OCI-LY3 (cell line): Measurements from ENCODE around the gene MAPK12.

Experiments
- EZH2phosphoT487 ChIP-seq: fragments of 200-600 bp; shearing (Covaris generic); IDR thresholded peaks from 2 replicates; pipeline ENCODE4 v1.6.1; 2018; ENCODE audit warnings: antibody characterized with exemption, mixed run types, low read depth
- TF ChIP-seq, protein P1 (sequence below): fragments of 200-600, 300-600 bp; sonication (generic); IDR thresholded peaks from 2 replicates; pipeline ENCODE4 v1.5.1; 2014; ENCODE audit warnings: antibody characterized with exemption, low read length, low read depth

DNA sequence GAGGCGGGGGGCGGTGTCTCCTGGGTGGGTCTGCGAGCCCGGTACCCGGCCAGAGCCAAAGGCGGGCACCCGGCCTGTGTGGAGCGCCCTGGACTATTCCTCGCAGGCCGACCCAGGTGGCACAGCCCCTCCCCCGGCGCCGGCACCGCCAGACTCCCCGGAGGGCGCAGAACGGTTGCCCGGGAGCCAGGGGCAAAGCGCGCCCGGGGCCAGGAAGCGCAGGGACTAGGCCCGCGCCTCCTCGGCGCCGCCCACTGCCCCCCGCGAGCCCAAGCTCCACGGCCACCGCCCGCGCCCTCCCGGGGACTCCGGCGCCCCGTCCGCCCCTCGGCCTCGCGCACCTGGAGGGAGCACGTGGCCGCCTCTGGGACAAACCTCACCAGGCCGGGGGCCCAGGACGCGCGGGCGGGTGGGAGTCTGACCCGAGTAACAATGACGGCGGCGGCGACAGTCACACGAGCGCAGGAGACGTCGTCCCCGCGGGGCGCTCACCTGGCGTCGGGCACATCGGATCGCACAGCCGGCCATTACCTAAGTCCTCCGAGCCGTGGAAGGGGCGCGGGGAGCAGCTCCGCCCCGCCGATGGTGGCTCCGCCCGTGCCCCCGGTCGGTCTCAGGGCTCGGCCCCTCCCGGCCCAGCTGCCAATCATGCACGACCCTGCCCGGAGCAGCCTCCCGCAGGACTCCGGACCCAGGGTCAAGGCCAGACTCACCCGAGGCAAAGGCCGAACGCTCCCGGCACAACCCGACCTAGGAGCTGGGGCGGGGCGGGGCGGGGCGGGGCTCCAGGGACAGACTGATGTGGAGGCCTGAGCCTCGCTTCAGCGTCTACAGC, 38.5 kb upstream of the MAPK12 start:
- TF ChIP-seq, protein P1, sequence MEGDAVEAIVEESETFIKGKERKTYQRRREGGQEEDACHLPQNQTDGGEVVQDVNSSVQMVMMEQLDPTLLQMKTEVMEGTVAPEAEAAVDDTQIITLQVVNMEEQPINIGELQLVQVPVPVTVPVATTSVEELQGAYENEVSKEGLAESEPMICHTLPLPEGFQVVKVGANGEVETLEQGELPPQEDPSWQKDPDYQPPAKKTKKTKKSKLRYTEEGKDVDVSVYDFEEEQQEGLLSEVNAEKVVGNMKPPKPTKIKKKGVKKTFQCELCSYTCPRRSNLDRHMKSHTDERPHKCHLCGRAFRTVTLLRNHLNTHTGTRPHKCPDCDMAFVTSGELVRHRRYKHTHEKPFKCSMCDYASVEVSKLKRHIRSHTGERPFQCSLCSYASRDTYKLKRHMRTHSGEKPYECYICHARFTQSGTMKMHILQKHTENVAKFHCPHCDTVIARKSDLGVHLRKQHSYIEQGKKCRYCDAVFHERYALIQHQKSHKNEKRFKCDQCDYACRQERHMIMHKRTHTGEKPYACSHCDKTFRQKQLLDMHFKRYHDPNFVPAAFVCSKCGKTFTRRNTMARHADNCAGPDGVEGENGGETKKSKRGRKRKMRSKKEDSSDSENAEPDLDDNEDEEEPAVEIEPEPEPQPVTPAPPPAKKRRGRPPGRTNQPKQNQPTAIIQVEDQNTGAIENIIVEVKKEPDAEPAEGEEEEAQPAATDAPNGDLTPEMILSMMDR: no peak
- no peak for TF ChIP-seq EZH2phosphoT487
